Astrocyte of the spinal cord (primary cell): ENCODE measurements around the gene MIA.

Experiments used
- DNase-seq: peaks from one replicate; pipeline ENCODE4 v3.0.0; 2011; ENCODE audit warnings: low read depth, low spot score
- H3K4me3 ChIP-seq: 2 replicates; pipeline ENCODE4 v1.5.1; 2011; ENCODE audit warnings: low read depth, mild to moderate bottlenecking, low read length, moderate library complexity
- in situ Hi-C: cut with HindIII; loops from 2 replicates; pipeline ENCODE4 v1.10.0; 2017; ENCODE audit warnings: low sequenced_read_pairs
- TF ChIP-seq, protein P1 (sequence below): IDR thresholded peaks from 2 replicates; pipeline ENCODE4 v1.5.1; 2012; ENCODE audit warnings: low read depth, mild to moderate bottlenecking, low read length, inconsistent platforms

Gene MIA

GRCh38 chr19:40737102-40737644 lies 38.1 kb upstream of the MIA start:
- H3K4me3 ChIP-seq = no peak overlapping the region
- TF ChIP-seq, protein P1, sequence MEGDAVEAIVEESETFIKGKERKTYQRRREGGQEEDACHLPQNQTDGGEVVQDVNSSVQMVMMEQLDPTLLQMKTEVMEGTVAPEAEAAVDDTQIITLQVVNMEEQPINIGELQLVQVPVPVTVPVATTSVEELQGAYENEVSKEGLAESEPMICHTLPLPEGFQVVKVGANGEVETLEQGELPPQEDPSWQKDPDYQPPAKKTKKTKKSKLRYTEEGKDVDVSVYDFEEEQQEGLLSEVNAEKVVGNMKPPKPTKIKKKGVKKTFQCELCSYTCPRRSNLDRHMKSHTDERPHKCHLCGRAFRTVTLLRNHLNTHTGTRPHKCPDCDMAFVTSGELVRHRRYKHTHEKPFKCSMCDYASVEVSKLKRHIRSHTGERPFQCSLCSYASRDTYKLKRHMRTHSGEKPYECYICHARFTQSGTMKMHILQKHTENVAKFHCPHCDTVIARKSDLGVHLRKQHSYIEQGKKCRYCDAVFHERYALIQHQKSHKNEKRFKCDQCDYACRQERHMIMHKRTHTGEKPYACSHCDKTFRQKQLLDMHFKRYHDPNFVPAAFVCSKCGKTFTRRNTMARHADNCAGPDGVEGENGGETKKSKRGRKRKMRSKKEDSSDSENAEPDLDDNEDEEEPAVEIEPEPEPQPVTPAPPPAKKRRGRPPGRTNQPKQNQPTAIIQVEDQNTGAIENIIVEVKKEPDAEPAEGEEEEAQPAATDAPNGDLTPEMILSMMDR = no peak
- DNase-seq = no peak
- in situ Hi-C loops = no loop called here

DNA sequence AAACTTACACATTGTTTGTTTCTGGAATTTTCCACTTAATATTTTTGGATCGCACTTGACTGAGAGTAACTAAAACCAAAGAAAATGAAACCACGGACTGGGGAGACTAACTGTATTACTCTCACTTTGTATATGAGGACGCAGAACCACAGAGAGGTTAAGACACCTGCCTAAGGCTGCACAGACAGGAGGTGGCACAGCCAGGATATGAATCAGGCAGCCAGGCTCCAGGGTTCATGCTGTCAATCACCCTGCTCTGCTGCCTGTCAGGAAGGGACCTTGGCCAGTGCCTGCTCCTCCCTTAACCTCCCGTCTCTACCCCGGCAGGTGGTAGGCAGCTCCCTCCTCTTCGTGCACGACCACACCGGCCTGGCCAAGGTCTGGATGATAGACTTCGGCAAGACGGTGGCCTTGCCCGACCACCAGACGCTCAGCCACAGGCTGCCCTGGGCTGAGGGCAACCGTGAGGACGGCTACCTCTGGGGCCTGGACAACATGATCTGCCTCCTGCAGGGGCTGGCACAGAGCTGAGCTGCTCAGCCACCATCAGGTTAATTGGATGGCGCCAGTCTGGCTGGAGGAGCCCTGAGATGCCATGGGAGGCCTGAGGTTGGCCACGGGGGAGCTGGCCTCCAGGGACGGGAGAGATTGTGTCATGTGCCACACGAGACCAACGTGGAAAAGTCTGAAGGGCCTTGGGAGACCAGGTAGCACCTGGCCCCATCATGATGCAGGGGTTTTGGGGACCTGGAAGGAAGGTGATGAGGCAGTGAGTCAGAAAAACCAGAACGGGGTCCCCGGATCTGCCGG lies 36.1 kb upstream of the MIA start:
- DNase-seq = no peak
- TF ChIP-seq, protein P1 = no peak
- H3K4me3 ChIP-seq = no peak overlapping the region
- in situ Hi-C loops = no loop called here

GRCh38 chr19:40739871-40740703 lies 35.2 kb upstream of the MIA start:
- TF ChIP-seq, protein P1 = no peak
- no peak for DNase-seq
- in situ Hi-C loops = no loop called here
- H3K4me3 ChIP-seq = no peak overlapping the region

- in situ Hi-C loops = no loop called here
- H3K4me3 ChIP-seq = no peak overlapping the region
- DNase-seq = no peak
- TF ChIP-seq, protein P1 = no peak
Measured at GRCh38 chr19:40740747-40741146, 34.6 kb upstream of the MIA start.

DNA sequence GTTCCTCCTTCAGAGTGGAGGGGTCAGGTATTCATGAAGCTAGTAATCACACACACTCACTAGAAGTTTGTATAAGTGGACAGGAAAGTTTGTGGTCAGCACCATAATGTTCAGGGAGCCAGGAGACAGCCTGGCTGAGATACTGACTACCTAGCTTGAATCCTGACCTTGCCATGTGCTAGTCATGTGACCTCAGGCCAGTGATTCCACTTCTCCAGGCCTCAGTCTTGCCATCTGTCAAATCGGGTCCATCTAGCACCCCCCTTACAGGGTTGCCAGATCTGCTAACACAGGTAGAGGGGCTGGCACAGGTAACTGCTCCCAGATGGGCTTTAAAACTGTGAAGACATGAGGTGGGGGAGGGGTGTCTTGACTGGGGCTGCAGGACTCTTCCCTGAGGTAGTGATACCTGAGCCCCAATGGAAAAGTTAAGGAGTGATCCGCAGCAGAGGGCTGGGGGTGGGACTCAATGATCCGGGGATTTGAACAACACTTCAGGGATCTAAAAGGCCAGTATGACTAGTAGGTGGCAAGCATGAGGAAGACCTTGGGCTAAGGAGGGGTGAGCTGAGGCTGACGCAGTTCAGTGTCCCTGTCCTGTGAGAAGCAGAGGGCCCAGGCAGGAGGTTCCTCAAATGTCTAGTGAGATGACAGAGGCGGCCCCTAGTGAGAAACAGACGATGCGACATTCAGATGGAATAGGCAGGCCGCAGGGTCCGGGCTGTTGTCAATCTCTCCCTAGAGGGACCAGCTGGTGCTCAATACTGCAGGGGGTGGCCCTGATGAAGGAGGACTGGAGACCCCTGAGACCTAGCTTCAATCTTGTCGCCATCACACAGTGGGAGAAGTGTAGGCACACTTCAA lies 33.6 kb upstream of the MIA start:
- in situ Hi-C loops = no loop called here
- no peak overlapping the region for H3K4me3 ChIP-seq
- TF ChIP-seq, protein P1 = no peak
- DNase-seq = no peak

GRCh38 chr19:40742477-40742876 lies 32.8 kb upstream of the MIA start:
- TF ChIP-seq, protein P1 = no peak
- H3K4me3 ChIP-seq = no peak overlapping the region
- in situ Hi-C loops = no loop called here
- no peak for DNase-seq
